OCI-LY1 (cell line): Measurements from ENCODE around the gene LYRM9.

Source experiments
- EZH2 ChIP-seq: fragments of 200-600 bp; sonication (generic), shearing (Covaris generic); IDR thresholded peaks from 2 replicates; pipeline ENCODE4 v1.8.0; 2017; ENCODE audit warnings: borderline replicate concordance, mixed run types, mild to moderate bottlenecking, antibody characterized with exemption, low read length, moderate library complexity, mixed read lengths
- TF ChIP-seq, protein P1 (sequence below): fragments of 200-600 bp; sonication (generic), shearing (Covaris generic); IDR thresholded peaks from 2 replicates; pipeline ENCODE4 v1.5.1; 2017; ENCODE audit warnings: mild to moderate bottlenecking, antibody characterized with exemption, low read length, moderate library complexity, mixed read lengths

DNA sequence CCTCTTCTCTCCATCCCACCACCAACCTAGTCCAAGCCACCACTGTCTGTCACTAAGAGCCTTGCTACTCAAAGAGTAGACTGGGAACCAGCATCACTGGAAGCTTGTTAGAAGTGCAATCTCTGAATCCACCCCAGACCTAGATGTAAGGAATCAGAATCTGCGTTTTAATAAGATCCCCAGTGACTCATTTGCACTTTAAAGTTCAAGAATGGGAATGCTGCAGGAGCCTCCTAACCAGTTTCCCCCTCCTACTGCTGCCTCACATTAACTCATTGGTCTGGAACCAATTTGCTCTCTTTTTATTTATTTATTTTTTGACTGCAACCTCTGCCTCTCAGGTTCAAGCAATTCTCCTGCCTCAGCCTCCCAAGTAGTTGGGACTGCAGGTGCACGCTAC, 19.8 kb upstream of the LYRM9 start:
- TF ChIP-seq, protein P1, sequence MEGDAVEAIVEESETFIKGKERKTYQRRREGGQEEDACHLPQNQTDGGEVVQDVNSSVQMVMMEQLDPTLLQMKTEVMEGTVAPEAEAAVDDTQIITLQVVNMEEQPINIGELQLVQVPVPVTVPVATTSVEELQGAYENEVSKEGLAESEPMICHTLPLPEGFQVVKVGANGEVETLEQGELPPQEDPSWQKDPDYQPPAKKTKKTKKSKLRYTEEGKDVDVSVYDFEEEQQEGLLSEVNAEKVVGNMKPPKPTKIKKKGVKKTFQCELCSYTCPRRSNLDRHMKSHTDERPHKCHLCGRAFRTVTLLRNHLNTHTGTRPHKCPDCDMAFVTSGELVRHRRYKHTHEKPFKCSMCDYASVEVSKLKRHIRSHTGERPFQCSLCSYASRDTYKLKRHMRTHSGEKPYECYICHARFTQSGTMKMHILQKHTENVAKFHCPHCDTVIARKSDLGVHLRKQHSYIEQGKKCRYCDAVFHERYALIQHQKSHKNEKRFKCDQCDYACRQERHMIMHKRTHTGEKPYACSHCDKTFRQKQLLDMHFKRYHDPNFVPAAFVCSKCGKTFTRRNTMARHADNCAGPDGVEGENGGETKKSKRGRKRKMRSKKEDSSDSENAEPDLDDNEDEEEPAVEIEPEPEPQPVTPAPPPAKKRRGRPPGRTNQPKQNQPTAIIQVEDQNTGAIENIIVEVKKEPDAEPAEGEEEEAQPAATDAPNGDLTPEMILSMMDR, result no peak
- TF ChIP-seq EZH2, result no peak
